HG02610 (cell line): ENCODE data around the gene GCLM.
"Not testable (repeated sequence)": the region's sequence is repeated elsewhere in the genome, so short reads cannot be mapped to it uniquely, and the experiment has no call there.

Source experiments
- ATAC-seq: cut with Tn5 transposase; IDR thresholded peaks from one replicate; pipeline ENCODE4 v1.9.1; 2021; ENCODE audit warnings: mild to moderate bottlenecking, moderate library complexity; ENCODE audit not compliant: unreplicated experiment

GCLM gene

GRCh38 chr1:93899543-93900207 lies 9.6 kb downstream of the GCLM start:
- ATAC-seq = no peak

GRCh38 chr1:93888900-93889299 lies 20.3 kb downstream of the GCLM start:
- no peak for ATAC-seq

GRCh38 chr1:93882269-93882668 lies 27.0 kb downstream of the GCLM start:
- no peak for ATAC-seq

- ATAC-seq = no peak
Measured at GRCh38 chr1:93880731-93881130, 28.5 kb downstream of the GCLM start.

GRCh38 chr1:93878889-93879586 lies 30.2 kb downstream of the GCLM start, which contains the start of gene DNTTIP2:
Gene DNTTIP2 (minus strand): TSS chr1:93879206. CDS start chr1:93879148, 58 bp downstream.
- ATAC-seq = peak; percentile 96

GRCh38 chr1:93878501-93878888 lies 30.7 kb downstream of the GCLM start:
- ATAC-seq = peak; percentile 63

GRCh38 chr1:93877529-93877928 lies 31.7 kb downstream of the GCLM start:
- no peak for ATAC-seq

GRCh38 chr1:93876244-93876643 lies 33.0 kb downstream of the GCLM start:
- no peak for ATAC-seq

GRCh38 chr1:93874025-93874651 lies 35.1 kb downstream of the GCLM start:
- ATAC-seq = no peak

- ATAC-seq = no peak
Measured at GRCh38 chr1:93871366-93871765, 37.9 kb downstream of the GCLM start.

GRCh38 chr1:93869653-93870052 lies 39.6 kb downstream of the GCLM start:
- ATAC-seq = no peak

GRCh38 chr1:93868492-93868891 lies 40.7 kb downstream of the GCLM start:
- ATAC-seq = not testable (repeated sequence)

- no peak for ATAC-seq
Measured at GRCh38 chr1:93865253-93865652, 44.0 kb downstream of the GCLM start.

- ATAC-seq = no peak
Measured at GRCh38 chr1:93864175-93864574, 45.1 kb downstream of the GCLM start.

- not testable (repeated sequence) for ATAC-seq
Measured at GRCh38 chr1:93857653-93858052, 51.6 kb downstream of the GCLM start.

- ATAC-seq = not testable (repeated sequence)
Measured at GRCh38 chr1:93855983-93856382, 53.2 kb downstream of the GCLM start.

- ATAC-seq = no peak
Measured at GRCh38 chr1:93853940-93854339, 55.3 kb downstream of the GCLM start.

- ATAC-seq = no peak
Measured at GRCh38 chr1:93851878-93852277, 57.4 kb downstream of the GCLM start.

- no peak for ATAC-seq
Measured at GRCh38 chr1:93851327-93851712, 57.9 kb downstream of the GCLM start.

- not testable (repeated sequence) for ATAC-seq
Measured at GRCh38 chr1:93850687-93851326, 58.4 kb downstream of the GCLM start.

- ATAC-seq = no peak
Measured at GRCh38 chr1:93848350-93848883, 60.8 kb downstream of the GCLM start.
